GM19438 (cell line): ENCODE data around the gene STRA6.

ENCODE experiments used
- ATAC-seq: cut with Tn5 transposase; IDR thresholded peaks from one replicate; pipeline ENCODE4 v1.9.1; 2021; ENCODE audit warnings: low read depth; ENCODE audit not compliant: unreplicated experiment

The STRA6 gene

GRCh38 chr15:74228723-74229081, 26.1 kb upstream of the STRA6 start:
- no peak for ATAC-seq

- no peak for ATAC-seq
Observed at GRCh38 chr15:74227968-74228722, 25.6 kb upstream of the STRA6 start.

DNA sequence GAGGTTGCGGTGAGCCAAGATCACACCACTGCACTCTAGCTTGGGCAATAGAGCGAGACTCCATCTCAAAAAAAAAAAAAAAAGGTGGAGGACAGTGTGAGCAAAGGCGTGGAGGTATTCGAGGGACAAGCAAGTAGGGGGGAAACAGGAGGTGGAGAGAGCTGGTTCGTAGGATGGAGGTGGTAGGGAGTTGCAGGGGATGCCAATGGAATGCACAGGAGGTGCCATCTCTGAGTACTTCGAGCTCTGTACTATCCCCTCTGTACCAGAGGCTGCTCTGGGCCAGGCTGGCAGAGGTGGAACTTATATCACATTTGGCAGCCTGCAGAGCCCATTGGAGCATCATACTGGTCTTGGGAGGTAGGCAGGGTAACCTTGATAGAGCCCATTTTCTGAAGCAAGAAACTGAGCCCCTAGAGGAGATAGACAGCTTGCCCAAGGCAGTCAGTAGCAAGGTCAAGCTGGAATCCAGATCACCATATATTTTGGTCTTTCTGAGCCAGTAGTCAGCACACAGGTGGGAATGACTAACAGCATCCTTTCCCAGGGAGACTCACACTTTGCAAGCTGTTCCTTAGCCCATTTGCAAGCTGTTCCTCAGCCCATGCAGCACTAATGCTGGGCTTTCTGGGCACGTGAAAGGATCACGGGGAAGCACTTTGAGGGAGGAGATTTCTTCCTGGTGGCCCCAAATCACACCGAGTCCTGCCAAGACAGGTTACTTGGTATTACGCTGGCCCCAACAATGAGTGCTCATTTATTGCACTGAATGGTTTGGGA, 24.4 kb upstream of the STRA6 start:
- no peak for ATAC-seq

GRCh38 chr15:74225928-74226327, 23.3 kb upstream of the STRA6 start:
- no peak for ATAC-seq

- no peak for ATAC-seq
Observed at GRCh38 chr15:74222240-74223119, 19.9 kb upstream of the STRA6 start.

GRCh38 chr15:74221399-74222239, 19.0 kb upstream of the STRA6 start:
- no peak for ATAC-seq

DNA sequence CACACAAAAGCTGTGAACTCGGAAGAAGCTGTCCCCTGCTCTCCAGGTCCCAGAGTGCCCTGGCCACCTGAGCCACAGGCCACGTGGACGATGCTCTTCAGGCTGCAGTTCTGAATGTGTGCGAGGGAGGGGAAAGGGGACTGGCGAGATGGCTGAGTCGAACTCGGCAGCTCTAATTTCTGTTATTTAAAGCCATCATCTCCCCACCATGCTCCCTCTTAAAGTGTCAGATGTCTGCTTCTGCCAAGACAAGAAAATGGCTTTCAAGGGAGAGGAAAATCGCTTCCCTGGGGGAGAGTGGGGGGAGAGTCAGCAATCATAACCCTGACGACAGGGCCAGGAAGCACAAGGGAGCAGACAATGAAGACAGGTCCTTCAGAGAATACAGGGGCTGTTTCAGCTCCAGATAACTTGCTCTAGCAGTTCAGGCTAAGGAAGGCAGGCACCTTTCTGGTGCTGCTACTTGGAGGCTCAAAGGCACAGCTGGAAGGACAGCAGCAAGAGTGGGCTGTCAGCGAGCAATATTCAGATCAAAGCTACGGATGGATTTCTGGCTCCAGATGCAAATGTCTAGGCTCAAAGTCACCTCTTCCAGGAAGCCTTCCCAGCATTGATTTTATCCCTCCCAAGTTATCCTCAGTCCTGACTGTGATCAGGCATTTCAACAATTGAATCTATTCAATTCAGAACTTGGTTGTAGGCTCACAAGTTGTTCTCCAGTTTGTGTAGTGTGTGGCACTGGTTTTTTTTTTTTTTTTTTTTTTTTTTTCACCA, 18.1 kb upstream of the STRA6 start:
- no peak for ATAC-seq

- no peak for ATAC-seq
Observed at GRCh38 chr15:74217907-74218885, 15.6 kb upstream of the STRA6 start.

DNA sequence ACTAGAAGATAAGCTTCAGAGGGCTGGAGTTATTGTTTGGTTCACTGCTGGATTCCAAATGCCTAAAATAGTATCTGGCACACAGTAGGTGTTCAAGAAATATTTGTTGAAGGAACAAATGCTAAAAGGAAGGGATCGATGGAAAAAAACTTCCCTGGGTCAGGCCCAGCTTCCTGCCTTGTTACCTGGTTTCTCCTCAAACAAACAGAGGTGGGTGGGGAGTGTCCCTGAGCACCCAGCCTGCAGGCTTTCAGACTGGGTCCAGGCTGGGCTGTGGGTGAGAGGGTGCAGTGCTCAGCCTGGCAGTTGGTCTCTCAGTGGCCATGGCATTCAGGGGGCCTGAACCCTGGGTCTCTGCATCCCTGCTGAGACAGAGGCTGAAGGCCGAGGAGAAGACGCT, 14.4 kb upstream of the STRA6 start:
- ATAC-seq = no peak

- ATAC-seq = no peak
Observed at GRCh38 chr15:74215958-74216357, 13.4 kb upstream of the STRA6 start.

GRCh38 chr15:74214324-74215021, 11.9 kb upstream of the STRA6 start:
- no peak for ATAC-seq

DNA sequence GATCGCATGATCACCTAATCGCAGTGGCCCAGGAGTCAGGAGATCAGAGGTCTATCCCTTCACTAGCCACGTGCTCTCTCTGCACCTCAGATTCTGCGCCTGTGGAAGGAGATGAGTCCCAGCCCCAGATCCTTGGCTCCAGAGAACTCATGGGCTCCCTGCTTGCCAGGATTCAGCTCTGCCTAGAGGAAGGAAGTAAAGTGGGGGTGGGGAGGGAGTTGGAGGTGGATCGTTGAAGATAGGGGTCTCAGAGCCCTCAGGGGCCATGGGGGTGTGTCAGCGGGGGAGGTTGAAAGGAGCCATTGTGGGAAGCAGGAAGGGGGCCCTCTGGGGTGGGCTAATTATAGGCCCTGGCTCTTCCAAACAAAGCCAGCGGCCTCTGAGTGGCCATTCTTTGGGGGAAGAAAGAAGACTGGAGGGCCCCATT, 11.3 kb upstream of the STRA6 start:
- ATAC-seq = no peak

DNA sequence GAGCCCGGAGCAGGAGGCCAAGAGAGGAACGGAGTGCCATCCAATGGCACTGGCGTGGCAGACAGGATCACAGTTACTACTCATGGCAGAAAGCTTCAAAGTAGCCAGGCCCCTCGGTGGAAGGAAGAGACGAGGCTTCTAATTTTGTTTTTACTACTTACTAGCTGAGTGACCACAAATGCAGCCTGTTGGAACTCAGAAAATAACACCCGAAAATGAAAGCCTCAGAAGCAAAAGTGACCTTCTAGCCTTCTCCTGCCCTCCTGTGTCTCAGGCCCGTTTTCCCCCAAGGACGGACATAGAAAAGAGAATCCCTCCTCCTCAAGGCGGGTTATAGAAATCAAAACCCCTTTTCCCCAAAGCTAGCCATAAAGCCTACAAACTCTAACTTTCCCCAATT, 9.9 kb upstream of the STRA6 start:
- ATAC-seq = no peak

DNA sequence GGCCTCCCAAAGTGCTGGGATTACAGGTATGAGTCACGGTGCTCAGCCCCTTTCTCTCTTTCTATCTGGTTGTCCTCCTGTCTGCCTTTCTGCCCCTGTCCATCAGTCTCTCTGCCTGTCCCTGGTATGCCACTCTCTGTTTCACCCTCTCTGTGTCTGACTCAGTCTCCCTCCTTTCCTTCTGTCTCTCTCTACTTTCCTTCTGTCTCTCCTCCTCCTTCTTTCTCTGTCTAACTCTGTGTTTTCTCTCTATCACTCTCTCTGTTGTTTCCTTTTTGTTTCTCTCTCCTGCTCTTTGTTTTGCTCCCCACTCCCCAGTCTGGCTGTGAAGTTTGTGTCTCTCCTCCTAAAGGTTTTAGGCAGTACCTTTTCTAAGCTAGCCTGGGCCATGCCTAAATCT, 9.1 kb upstream of the STRA6 start:
- ATAC-seq = no peak

GRCh38 chr15:74210729-74211128, 8.1 kb upstream of the STRA6 start:
- no peak for ATAC-seq

DNA sequence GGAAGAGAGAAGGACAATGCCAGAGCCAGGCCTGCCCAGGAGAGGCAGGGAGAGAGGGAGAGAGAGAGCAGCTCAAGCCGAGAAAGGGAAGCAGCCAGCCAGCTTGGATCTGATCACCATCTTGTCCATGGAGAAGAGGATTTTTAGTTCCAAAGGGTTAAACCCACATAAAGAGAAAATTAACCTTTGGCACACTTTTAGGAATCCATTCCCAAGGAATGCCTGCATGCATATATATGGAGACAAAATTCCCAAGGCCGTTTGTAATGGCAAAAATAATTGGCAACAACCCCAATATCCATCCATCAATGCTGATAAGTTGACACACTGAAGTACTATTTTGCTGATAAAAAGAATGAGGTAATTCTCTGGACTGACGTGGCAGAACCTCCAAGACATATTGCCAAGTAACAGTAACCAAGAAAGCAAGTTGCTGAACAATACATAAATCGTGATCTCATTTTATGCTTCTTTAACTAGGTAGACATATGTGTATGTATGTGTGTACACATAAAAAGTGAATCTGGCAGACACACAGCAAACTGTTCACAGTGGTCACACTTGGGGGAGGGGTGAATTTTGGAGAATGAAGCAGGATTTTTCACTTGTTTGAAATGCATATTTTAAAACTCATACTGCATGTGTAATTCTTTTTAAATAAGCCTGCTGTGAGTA, 7.5 kb upstream of the STRA6 start:
- ATAC-seq = no peak

DNA sequence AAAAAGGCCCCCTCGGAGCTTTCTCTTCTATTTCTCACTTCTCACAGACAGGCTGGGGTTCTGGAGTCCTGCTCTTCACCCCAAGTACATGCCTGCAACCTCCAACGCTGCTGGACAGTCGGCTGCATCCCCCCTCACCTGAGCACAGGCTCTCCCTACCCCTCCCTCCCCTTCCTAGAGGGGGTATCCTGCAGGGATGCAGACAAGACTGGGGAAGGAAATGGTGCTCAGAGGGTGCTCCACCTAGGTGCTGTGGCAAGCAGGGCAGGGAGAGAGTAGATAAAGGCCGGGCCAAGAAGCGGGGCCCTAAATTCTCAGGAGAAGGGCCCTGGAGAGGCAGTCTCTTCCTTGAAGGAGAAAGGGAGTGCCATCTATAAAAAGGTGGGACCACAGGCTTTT, 7.0 kb upstream of the STRA6 start:
- no peak for ATAC-seq
